Measurements from ENCODE around the gene COL11A2.

DNA sequence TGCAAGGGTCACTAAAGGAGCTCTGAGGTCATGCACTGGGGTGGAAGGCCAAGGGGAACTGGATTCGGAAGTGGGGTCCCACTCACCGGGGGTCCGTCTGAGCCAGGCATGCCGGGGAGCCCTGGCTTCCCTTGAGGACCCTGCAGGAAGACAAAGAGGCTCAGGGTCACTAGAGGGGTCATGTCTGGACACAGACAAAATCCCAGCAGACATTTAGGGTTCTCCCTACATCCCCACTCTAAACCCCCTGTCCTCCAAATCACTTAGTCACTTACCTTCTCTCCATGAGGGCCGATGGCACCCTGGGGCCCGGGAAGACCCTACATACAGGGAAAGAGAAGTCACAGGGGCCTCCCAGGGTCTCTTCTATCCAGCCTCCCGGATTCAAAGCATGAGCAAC lies 15.4 kb downstream of the COL11A2 start:
- TF ChIP-seq, protein P1, sequence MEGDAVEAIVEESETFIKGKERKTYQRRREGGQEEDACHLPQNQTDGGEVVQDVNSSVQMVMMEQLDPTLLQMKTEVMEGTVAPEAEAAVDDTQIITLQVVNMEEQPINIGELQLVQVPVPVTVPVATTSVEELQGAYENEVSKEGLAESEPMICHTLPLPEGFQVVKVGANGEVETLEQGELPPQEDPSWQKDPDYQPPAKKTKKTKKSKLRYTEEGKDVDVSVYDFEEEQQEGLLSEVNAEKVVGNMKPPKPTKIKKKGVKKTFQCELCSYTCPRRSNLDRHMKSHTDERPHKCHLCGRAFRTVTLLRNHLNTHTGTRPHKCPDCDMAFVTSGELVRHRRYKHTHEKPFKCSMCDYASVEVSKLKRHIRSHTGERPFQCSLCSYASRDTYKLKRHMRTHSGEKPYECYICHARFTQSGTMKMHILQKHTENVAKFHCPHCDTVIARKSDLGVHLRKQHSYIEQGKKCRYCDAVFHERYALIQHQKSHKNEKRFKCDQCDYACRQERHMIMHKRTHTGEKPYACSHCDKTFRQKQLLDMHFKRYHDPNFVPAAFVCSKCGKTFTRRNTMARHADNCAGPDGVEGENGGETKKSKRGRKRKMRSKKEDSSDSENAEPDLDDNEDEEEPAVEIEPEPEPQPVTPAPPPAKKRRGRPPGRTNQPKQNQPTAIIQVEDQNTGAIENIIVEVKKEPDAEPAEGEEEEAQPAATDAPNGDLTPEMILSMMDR (IDR thresholded peaks at IDR 0.05), result no peak
- TF ChIP-seq EP300 (IDR thresholded peaks at IDR 0.05) (no peak), POLR2AphosphoS5 (IDR thresholded peaks at IDR 0.05) (no peak)
